GM12872 (cell line): ENCODE results near the gene UNC13C.

ENCODE experiments used
- TF ChIP-seq, protein P1 (sequence below): IDR thresholded peaks from 3 replicates; pipeline ENCODE4 v1.5.1; 2011; ENCODE audit warnings: low read depth, mild to moderate bottlenecking, low read length, moderate library complexity; ENCODE audit not compliant: insufficient read depth

The UNC13C gene

DNA sequence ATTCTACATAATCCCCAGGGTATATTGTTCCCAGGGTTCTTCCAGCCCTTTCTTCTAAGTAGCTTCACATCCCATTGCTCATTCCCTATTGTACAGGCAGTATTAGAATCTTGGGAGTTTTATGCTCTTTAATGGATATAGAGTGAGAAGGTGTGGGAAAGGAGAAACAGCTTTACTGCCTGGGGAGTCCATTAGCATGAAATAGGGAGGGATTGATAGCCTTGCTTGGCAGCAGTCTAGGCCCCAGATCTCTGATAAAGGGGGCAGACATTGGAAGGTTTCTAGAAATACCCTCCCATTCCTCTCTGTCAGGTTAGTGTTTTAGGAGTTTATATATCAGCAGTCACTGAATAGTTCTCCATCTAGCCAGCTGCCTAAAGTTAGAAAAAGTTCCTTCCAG is 334.3 kb downstream of the UNC13C start:
- TF ChIP-seq, protein P1, sequence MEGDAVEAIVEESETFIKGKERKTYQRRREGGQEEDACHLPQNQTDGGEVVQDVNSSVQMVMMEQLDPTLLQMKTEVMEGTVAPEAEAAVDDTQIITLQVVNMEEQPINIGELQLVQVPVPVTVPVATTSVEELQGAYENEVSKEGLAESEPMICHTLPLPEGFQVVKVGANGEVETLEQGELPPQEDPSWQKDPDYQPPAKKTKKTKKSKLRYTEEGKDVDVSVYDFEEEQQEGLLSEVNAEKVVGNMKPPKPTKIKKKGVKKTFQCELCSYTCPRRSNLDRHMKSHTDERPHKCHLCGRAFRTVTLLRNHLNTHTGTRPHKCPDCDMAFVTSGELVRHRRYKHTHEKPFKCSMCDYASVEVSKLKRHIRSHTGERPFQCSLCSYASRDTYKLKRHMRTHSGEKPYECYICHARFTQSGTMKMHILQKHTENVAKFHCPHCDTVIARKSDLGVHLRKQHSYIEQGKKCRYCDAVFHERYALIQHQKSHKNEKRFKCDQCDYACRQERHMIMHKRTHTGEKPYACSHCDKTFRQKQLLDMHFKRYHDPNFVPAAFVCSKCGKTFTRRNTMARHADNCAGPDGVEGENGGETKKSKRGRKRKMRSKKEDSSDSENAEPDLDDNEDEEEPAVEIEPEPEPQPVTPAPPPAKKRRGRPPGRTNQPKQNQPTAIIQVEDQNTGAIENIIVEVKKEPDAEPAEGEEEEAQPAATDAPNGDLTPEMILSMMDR: no peak

- TF ChIP-seq, protein P1: no peak
Observed at GRCh38 chr15:54321426-54321825, 343.2 kb downstream of the UNC13C start.

GRCh38 chr15:54322341-54322740 is 344.1 kb downstream of the UNC13C start:
- TF ChIP-seq, protein P1: no peak

DNA sequence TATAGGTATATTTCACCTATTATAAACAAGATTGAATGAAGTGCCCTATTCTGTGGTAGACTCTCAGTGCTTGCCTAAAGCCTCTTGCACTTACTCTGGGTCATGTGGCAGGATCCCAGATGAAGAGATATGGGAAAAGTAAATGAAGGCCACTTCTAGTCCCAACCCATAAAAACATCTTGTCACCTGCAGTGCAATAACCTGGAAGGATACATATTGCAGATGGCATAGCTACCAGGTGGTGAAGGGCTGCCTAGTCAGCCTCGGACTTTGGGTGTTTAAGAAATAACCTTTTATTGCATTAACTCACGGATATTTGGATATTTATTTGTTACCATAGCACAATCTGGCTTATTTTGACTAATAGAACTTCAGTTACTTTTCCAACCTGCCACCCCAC is 367.1 kb downstream of the UNC13C start:
- TF ChIP-seq, protein P1: no peak

DNA sequence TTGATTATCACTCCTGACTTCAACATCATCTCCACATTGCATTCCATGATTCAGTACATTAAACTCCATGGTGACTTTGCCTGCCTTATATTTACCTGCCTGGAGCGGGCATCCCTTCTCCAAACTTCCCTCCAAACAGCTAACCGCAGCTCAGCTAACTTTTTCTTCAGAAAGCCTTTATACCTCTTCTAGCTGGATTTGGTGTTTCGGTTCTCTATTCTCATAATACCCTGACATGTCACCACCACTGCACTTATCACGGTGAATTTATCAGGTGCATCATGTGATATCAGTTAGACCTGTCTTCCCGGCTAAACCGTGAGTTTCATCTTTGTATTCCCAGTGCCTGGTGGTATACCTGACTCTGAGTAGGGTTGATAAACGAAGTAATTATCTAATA is 367.6 kb downstream of the UNC13C start:
- TF ChIP-seq, protein P1: no peak

DNA sequence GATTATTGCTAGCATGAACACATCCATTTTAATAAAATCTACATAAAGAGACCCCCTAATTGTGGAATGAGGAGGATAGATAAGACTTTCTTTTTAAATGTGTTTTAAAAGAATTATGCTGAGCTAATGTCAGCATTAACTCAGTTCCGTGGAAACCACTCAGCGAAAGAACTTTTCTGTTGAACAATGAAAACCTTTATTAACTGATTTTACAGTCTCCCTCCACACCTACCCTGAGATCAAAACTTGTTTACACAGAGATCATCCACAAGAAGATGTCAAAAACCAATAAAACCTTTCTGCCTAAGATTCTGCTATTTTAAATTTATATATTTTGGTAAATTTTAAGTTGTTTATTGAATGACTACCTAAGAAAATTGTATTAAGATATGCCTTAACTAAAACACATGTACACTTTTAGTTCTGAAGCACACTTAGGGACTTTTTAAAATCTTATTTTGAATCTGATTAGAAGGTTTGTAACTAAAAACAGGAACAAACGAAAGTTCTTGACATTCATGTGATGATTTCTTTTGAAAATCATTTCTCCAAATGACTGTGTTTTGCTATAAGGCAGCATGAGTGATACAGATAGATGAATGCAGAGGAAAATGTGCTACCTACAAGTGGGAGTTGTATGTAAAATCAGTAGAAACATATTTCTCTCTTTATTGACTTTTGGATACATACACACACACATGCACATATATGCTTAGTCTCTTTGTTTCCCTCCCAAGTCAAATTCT is 369.0 kb downstream of the UNC13C start:
- TF ChIP-seq, protein P1: no peak

- TF ChIP-seq, protein P1: no peak
Observed at GRCh38 chr15:54353726-54354125, 375.5 kb downstream of the UNC13C start.
